ELR (cell line): ENCODE data around the gene HGF.

Experiments
- DNase-seq: peaks from one replicate; pipeline ENCODE4 v3.0.0-alpha.2; 2015; ENCODE audit warnings: low read depth

The HGF gene

DNA sequence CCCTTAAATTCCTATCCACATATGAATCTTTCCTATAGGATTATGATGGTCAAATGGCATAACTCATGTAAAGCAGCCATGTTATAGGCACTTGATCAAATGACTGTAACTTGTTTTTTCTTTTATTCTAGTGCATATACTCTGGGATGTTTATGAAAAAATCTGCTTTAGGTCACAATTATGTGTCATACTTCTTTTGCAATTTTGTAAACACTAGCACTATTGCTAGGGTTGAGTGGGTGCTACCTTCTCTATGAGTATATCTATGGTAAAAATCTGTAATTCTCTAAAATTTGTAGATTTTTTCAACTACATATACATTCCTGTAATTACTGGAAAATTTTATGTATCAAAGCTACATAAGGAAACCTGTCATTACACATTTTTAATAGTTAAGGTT, 50.0 kb downstream of the HGF start:
- DNase-seq: peak; percentile 28

DNA sequence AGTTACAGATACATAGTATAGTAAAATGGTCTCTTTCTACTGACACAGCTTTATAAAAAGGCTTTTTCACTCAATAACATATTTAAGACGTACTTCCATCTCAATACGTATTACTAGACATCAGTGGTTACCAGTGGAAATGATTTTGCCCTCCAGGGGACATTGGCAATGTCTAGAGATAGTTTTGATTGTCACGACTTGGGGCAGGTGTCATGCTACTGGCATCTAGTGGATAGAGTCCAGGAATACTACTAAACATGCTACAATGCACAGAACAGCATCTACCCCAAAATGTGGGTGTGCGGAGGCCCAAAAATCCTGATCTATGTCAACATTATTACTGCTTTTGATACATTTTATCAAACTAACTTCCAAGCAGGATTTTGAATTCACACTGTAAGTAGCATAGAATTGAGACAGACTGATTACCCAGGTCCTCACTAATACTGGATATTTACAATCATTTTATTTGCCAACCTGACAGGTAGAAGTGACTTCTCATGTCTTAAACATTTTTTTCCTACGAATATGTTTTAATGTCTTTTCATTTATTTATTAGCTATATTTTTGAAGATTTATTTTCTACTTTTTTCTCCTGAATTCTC, 53.8 kb downstream of the HGF start:
- DNase-seq: peak; percentile 73

DNA sequence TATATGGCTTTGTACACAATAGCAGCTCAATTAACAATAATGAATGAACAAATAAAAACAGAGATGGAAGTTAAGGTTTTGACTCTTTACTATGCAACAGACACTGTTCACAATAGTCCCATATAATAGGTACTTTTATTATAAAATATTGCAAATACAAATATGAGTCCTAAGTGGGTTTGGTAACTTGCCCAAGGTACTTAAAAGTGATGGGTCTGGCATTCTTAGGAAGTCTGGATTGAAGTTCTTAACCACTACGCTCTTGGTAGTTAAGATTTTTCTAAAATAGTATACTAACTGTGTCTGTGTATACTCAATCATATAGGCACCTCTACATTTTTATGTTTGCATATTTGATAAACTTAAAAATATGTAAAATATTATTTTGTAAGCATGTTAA, 55.5 kb downstream of the HGF start:
- DNase-seq: no peak

DNA sequence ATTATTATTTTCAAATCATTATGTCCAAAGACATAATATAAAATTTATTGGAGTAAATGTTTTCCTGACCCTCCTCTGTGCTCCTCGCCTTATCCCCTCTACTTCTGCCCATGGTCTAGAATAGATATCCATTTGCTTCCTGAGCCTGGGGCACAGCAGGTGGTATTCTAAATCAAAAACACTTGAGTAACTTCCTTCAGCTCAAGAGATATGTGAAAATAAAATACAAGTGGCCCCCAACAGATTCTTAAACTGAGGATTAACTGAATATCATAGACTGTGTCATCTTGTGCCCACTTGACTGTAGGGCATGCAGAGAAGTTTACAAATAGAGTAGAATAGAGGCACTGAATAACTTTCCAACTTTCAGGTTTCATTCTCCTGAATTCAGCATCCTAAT, 59.1 kb downstream of the HGF start:
- no peak for DNase-seq

DNA sequence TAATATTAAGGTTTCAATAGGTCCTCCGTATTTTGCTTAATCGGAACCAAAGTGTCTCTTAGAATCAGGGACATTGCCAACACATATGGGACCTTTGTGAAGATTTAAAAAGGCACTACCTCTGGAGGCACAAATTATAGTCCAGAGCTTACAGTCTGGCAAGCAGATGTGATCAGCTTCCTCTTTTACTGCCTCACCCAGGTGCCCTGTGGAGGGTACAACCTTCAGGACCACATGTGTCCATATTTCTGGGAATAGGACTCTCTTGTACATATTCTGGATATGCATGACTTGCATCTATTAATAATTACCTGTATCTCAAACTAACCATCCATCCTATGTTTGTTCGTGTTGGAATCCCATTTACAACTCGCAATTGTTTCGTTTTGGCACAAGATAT, 60.0 kb downstream of the HGF start:
- DNase-seq: no peak

DNA sequence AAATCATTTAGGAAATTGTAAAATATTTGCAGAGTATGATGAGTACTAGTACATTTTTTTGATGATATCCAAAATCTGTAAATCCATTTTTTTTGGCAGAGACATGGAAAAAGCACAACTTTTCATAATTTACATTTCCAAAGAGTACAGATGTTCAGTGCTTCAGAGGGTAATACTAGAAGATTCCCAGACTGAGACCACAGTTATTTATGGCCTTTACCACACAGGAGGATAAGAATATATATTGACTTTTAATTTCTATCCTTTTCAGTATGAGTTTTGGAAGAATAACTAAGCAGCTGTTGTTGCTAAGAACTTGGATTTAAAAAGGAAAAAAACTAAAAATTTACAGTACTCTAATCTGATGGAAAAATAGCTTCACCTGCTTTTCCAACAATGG, 61.9 kb downstream of the HGF start:
- no peak for DNase-seq

DNA sequence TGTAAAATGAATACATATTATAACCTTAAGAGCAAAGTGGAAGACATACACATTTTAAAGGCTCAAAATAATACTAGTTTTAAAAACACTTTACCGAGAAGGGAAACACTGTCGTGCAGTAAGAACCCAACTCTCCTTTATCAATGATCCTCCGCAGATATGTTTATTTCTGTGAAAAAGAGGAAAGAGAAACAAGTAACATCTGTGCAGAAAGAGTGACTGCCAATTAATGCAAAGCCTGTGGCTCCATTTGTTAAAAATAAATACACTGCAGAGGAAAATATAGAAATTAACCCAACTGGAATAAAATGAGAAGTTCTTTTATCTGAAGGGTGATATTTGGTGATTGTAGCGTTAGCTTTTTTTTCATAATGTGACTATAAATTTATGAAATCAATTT, 62.7 kb downstream of the HGF start:
- no peak for DNase-seq

DNA sequence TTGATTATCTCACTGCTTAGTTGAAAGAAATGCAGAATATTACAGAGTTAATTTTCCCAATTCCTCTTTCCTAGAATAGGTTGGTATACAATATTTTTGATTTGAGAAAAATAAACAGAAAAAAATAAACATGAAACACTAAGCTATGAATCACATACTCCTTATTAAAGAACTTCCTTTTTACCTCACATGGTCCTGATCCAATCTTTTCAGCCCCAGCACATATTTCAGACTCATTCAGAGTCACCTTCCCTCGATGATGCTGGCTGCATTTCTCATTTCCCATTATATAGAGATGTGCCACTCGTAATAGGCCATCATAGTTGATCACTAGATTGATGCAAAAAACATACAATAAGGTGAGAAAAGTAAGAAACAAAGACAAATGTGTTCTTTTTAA, 64.6 kb downstream of the HGF start:
- peak; percentile 39 for DNase-seq

DNA sequence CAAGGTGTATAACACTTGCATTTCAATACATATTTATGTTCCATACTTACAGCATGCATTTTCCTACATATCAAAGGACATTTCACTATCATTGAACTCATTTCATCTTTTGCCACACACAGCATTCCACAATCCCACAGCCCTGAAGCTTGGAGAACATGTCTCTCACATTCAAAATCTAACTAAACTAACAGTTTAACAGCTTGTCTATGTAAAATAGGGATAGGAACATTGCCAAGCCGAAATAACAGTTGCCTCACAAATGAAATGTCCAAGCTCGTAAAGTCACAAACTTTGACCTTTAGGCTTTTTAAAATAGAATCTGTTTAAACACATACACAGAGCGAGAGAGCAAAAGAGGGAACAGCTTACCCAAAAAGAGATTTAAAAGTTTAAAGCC, 65.3 kb downstream of the HGF start:
- DNase-seq: no peak

DNA sequence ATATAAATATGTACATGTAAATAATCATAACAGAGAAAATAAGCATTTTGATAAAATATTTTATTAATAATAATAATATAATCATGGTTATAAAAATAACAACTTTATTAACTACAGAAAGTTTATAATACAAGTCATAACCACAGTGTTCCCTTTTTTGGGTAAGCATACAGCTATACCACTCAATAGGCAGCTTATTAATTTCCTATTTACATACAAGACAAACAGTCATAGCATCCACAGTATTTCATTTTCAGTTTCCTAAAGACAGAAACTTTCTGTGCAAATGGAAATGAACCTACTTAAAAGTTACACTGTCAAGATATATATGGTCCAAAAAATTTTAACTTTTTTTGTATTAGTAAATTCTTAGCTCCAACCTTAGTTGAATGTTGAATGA, 70.9 kb downstream of the HGF start:
- DNase-seq: no peak

DNA sequence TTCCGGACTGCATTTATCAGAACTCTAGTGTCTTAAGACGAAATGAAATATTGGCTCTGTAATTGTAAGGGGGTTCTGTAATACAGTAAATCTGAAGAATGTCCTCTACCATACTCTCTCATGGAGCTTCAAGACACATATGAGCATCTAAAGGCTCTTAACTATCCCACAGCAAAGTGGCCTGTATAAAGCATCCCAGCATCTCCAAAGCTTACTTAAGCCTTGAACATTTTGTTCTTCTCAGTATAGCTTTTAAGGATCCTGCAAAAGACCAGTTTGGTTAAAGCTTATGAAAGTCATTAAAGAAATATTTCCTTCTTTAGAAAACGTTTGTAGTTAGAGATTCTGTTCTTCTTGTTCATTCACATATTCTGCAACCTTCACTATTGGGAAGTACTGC, 75.1 kb downstream of the HGF start:
- no peak for DNase-seq

DNA sequence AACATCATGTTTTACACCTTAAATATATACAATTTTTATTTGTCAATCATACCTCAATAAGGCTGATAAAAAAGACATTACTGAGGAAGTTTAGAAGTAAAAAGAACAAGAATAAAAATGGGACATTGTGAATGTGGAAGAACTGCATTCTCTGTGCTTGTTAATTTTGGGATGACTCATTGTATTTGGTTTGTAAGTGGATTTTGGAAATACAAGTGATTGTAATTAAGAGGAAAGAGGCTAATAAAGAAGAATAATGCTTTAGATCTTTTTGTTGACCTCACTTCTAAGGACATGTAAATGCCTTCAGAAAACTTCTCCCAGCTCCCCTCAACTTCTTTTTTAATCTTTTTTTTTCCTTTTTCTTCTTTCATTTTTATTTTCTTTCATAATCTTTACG, 76.0 kb downstream of the HGF start:
- no peak for DNase-seq

DNA sequence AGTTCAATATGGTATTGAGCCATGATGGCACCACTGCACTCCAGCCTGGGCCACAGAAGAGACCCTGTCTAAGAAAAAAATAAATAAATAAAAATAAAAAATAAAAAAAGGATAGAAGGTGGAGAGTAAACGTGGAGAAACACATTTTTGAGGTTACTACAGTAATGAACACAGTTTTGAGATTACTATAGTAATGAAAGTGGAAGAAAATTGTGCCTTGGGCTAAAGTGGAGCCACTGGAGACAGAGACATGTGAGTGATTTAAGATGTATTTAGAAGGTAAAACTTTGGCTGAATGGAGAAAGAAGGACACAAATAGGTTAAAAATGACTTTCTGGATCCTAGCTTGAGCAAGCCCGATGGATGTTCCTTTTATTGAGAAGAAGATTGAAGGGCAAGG, 76.8 kb downstream of the HGF start:
- no peak for DNase-seq

DNA sequence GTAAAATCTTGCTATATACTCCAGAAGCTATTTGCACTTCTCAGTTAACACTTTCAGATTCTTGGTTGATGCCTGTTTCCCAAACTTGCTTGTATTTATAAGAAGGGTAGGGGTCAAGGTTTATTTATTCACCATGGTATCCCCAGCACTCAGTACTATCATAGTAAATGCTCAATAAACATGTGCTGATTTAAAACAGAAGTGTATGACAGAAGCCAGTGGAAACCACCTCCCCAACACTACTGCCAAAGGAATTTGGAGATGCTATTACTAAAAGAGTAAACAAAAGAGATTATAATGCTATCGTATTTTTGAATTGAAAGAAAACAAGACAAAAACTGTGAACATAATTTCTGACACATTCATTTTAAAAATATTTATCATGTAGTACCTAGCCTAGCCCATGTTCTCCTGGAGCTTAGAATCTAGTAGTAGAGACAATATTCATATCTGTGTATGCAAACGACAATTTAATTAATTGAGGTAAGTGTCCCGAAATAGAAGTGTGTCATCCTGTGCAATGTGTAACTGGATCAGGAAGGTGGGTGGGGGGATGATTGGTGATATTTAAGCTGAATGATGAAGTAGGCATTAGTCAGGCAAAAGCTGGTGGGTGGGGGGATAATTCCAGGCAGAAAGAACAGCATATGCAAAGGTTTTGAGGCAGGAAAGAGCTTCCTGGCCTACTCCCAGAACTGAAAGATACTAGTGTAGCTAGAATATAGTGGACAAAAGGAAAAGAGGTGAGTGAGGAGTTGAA, 77.5 kb downstream of the HGF start:
- peak; percentile 80 for DNase-seq

DNA sequence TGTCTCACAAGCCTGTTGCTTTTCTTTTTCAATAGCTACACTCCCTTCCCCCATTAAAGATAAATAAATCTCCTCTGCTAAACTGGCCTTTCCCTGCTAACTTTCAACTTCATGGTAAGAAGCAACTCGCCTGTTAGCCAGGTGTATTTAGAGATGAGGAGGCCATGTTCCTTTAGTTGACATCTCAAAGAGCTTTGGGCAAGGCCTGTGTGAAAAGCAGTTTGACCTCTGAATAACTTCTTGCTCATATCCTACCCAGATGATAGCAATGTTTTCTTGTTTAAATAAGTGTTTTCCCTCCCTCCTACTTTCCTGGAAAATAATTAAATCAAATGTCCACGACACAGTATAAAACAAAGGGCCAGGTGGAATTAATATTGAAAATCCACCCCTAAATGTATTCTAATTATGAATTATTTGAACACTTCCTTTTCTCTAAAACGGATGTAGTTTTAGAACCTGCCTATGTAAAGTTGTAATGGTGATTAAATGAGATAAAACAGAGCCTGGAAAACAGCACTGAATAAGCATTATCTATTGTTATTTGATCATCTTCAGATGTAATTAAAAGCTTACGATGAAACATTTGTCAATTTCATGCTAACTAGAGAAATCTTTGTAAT, 78.5 kb downstream of the HGF start:
- DNase-seq: peak; percentile 48

DNA sequence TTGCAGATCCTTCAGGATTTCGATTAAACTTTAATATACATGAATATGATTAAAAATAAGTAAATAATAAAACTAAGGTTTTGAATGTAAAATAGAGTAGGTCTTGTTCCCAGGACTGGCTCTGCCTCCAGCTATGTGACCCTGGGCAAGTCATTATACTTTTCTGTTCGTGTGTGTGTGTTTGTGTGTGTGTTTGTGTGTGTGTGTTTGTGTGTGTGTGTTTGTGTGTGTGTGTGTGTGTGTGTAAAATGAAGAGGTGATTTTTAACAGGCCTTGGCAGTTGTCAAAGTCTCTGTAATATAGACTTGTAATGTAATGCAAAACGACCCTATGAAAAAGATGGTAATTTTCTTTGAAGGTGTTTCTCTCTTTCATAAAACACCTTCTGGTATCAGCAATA, 79.2 kb downstream of the HGF start:
- no peak for DNase-seq

DNA sequence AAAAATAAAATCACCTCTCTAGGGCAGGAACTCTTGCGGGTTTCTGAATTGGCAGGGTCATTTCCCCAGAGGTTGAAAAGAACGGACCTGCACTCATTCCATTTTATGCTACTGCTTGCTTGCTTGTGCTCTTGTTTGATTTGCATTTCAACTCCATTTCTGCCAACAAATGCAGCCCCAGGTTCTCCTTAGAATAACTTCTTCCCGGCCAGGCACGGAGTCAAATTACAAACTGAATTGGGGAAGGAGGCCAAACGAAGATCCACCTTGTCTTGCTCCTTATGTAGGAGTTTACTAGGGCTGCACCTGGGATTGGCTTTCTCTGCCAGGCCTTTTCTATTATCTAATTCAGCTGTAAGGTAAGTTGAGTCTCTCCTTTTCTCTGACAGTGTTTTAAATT, 79.6 kb downstream of the HGF start:
- no peak for DNase-seq

DNA sequence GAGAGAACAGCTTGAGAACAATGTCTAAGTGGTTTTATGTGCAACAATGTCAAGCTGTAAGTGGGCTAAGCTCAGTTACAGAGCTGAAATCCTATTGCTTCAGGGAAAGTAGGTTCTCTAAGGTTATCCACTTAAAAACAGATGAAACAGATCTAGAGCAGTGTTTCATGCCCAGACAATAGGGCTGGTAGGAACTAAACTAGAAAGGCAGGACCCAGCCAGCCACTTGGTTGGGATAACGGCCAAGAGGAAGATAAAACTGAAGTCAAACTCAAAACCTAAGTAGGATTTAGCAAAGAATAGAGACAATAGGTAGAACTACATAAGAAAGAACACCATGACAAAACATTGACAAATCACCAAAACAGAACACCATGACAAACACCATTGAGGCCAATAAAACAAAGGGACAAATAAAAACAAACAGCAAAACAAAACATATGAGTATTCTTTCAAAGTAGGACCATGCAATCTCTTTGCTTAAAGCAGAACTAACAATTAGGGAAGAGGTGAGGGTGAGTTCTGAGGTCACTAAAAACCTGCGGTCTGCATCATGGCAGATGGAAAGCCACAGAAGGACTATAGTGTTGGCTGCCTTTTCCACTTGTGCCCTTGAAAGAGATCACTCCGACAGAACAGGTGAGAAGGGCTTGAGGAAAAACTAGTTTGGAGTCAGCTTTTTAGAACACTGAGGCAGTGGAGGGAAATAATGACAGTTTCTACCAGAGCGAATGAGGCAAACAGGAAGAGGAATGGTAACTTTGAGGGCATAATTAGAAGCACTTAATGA, 81.0 kb downstream of the HGF start:
- no peak for DNase-seq

DNA sequence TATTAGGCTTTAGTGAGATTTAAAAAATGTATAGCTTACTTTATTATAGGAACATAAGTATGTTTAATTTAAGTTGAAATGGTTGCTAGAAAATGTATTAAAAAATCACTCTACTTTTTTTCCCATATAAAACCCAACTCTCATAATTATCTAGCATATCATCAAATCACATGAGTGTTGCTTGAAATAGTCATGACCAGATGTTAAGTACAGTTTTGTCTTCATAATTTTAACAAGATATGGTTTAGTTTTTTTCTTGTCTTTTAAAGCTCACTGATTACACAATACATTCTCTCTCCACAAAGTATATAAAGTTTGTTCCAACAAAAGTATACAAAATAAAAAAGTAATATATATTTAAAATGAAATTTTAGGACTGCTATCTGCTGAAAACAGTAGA, 82.8 kb downstream of the HGF start:
- DNase-seq: no peak

DNA sequence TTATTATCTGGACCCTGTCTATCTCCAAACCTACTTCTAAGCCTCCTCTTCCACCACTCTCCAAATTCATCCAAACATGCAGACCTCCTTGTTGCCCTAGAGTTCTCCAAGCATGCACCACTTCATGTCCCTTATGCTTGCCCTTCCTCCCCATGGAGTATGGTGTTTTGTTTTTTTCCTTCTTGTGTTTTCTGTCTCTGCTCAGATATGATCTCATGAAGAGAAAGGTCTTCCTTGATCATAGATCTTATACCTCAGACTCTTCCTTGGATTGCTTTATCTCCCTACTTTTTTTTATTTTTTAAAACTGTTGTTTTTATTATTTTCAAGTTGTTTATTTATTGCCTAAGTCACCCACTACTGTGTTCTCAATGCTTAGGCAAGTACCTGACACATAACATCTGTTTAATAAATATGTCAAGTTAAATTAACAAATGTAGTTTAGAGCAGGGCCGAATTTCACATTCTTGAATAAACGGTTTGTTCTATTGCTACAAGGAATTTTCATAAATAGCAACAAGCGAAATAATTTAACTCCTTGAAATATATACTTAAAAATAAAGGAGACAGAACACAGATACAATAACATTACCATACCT, 84.5 kb downstream of the HGF start:
- DNase-seq: no peak

DNA sequence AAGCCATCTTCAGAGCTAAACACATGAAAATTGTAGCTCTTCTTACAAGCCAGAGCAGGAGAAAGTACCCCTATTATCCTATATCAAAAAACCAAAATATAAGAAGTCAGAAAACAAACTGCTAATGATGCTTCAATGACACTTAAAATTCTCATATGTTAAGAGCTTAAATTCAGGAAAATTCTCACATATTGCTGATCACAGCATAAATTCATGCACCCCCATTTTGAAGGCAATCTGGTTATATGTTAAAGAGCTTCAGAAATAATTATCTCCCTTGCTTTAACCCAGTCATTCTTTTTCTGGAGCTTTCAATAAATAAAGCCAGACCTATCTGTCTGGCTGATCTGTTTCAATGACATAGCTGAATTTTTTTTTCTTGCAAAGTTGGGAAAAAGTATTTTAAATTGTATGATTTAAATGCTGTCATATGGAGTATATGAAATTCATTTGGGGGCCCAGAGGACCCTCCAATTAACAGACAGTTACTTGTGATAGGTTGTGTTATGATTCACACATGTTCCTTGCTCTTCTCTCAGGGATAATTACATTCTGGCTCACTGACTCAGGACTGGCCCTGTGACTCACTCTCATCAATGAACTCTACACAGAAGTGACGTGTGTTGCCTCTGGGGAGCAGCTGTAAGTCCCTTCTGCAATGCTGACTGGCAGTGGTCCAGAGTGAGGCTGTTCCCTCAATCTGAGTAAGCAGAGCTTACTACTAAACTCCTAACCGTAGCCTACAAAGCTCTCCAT, 85.2 kb downstream of the HGF start:
- peak; percentile 99 for DNase-seq

DNA sequence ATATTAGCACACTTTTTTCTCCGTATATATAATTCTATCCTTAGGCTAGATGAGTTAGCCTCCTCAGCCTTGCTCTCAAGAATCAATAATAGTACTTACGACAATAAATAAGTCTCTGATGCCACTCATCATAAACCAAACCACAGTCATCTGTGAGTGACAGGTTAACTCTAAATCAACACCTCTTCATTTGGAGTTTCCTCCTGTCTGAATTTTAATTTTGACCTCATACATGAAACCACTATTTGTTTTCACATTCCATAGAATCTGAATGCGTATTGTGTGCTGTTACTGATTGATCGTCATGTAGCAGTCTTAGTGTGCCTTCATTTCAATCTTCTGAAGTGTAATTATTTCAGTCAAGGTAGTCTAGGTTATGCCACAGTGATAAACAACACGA, 85.8 kb downstream of the HGF start:
- DNase-seq: no peak
